HK-2 (cell line): Measurements from ENCODE around the gene SLC14A1.

Experiments
- DNase-seq: peaks from one replicate; pipeline ENCODE4 v3.0.0-alpha.2; 2018; ENCODE audit not compliant: unreplicated experiment

SLC14A1 gene

DNA sequence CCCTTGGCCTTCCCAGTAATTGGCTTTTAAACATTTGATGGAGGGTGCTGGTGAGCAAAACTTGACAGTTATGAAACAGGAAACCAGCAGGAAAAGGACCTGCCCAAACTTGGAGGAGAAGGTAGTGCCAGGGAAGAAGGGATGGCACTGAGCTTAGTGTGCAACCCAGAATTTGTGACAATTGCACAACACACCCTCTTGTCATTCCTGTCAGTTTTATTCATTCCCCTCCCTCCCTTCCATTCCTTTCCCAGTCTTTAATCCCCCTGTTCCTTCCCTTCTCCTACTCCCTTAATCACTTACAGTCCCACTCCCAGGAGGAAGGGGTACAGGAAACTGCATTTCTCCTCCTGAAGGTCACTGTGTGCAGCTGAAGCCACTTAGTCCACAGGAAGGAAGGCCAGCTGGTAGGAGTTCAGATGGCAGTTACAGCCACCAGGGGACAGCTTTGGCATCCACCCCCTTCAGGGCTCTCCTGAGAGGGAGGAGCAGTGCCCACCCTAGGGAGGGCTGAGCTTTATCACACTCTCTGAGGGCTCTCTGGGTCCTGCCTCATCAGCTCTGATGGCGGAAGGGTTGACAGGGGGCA lies 77.5 kb downstream of the SLC14A1 start:
- DNase-seq: no peak
